HT-29 (cell line): ENCODE data around the gene C2CD4A. TPM values are rescaled to one million over a fixed set of nuclear protein-coding genes. Genes with fewer than 3 reads are reported as not detected.

Experiments used
- total RNA-seq: library from RNA; depleted of rRNA; stranded (reverse); fragments of >200 nt; shearing (Covaris generic); gene quantifications from 2 replicates; pipeline ENCODE4 v1.2.3, GENCODE V29; 2014; rRNA removed

C2CD4A gene
- total RNA-seq, 1 experiment from 2014 or later = 0.58 TPM

Other genes starting within 250 kb of the C2CD4A start
- gene VPS13C, start 6.5 kb upstream of the C2CD4A start, total RNA-seq = 7.7 and 12.7 TPM in 2 replicates
- 0.25 TPM in 1 of 2 replicates, not detected in the other for gene C2CD4B, start 98.3 kb downstream of the C2CD4A start, total RNA-seq